GM12878 (cell line): ENCODE results near the gene TMEM263. TPM values are rescaled to one million over a fixed set of nuclear protein-coding genes. Genes with fewer than 3 reads are reported as not detected.

Experiments used
- ASH2L ChIP-seq: fragments of 300-600, 200-600 bp; sonication (generic); IDR thresholded peaks from 2 replicates; pipeline ENCODE4 v1.6.1; 2017; ENCODE audit warnings: low read depth, mild to moderate bottlenecking, borderline replicate concordance
- BCL11A ChIP-seq: IDR thresholded peaks from 2 replicates; pipeline ENCODE4 v1.6.1; 2011; ENCODE audit warnings: low read depth, low read length
- BHLHE40 ChIP-seq, 2 experiments: fragments of 450-650 bp in 1 of 2; IDR thresholded peaks; 2 replicates each; pipeline ENCODE4 v1.6.1; 2011 to 2017; ENCODE audit warnings: low read depth in 2 of 2, borderline replicate concordance in 1 of 2, improper control_type of control experiment in 1 of 2, low read length in 1 of 2, mild to moderate bottlenecking in 1 of 2
- CBFB ChIP-seq: IDR thresholded peaks from 2 replicates; pipeline ENCODE4 v1.6.1; 2016; ENCODE audit warnings: antibody characterized with exemption, low read depth
- E2F4 ChIP-seq: IDR thresholded peaks from 2 replicates; pipeline ENCODE4 v1.6.1; 2012; ENCODE audit warnings: low read depth, low read length, improper control_type of control experiment
- IKZF2 ChIP-seq, 2 experiments: fragments of 450-650 bp; IDR thresholded peaks; 2 replicates each; pipeline ENCODE4 v1.6.1; 2017; ENCODE audit warnings: mild to moderate bottlenecking in 2 of 2, moderate library complexity in 2 of 2
- MEF2A ChIP-seq: IDR thresholded peaks from 2 replicates; pipeline ENCODE4 v1.6.1; 2011; ENCODE audit warnings: low read depth, mild to moderate bottlenecking, low read length, moderate library complexity; ENCODE audit not compliant: insufficient read depth
- MEF2B ChIP-seq: fragments of 450-650 bp; IDR thresholded peaks from 2 replicates; pipeline ENCODE4 v1.6.1; 2018; ENCODE audit warnings: mild to moderate bottlenecking, moderate library complexity; ENCODE audit not compliant: partially characterized antibody, poor library complexity, severe bottlenecking
- MTA2 ChIP-seq: fragments of 450-650 bp; IDR thresholded peaks from 2 replicates; pipeline ENCODE4 v1.6.1; 2016; ENCODE audit warnings: low read depth, mild to moderate bottlenecking, moderate library complexity
- MTA3 ChIP-seq: IDR thresholded peaks from 2 replicates; pipeline ENCODE4 v1.6.1; 2012; ENCODE audit warnings: low read length, inconsistent platforms, borderline replicate concordance
- NBN ChIP-seq: fragments of 450-650 bp; IDR thresholded peaks from 2 replicates; pipeline ENCODE4 v1.6.1; 2016
- NFYA ChIP-seq: IDR thresholded peaks from 2 replicates; pipeline ENCODE4 v1.6.1; 2011; ENCODE audit warnings: low read depth, mild to moderate bottlenecking, low read length, improper control_type of control experiment, borderline replicate concordance
- NKRF ChIP-seq: fragments of 450-650 bp; conservative IDR thresholded peaks from 2 replicates; pipeline ENCODE4 v1.6.1; 2017; ENCODE audit warnings: mild to moderate bottlenecking, moderate library complexity
- NR2F1 ChIP-seq: fragments of 450-650 bp; conservative IDR thresholded peaks from 2 replicates; pipeline ENCODE4 v1.6.1; 2017; ENCODE audit warnings: mild to moderate bottlenecking
- PKNOX1 ChIP-seq: fragments of 450-650 bp; IDR thresholded peaks from 2 replicates; pipeline ENCODE4 v1.6.1; 2016; ENCODE audit warnings: mild to moderate bottlenecking
- PML ChIP-seq: IDR thresholded peaks from 2 replicates; pipeline ENCODE4 v1.6.1; 2012; ENCODE audit warnings: low read length, inconsistent platforms
- POU2F2 ChIP-seq: IDR thresholded peaks from 3 replicates; pipeline ENCODE4 v1.6.1; 2011; ENCODE audit warnings: low read depth, mild to moderate bottlenecking, low read length, borderline replicate concordance
- RB1 ChIP-seq: fragments of 450-650 bp; formaldehyde crosslinking; IDR thresholded peaks from 2 replicates; pipeline ENCODE4 v1.6.1; 2017; ENCODE audit warnings: mild to moderate bottlenecking, borderline replicate concordance
- RCOR1 ChIP-seq: conservative IDR thresholded peaks from 2 replicates; pipeline ENCODE4 v1.6.1; 2012; ENCODE audit warnings: low read depth, low read length, improper control_type of control experiment
- RELB ChIP-seq: fragments of 450-650 bp; IDR thresholded peaks from 2 replicates; pipeline ENCODE4 v1.6.1; 2017; ENCODE audit warnings: low read depth, mild to moderate bottlenecking, moderate library complexity
- SMARCA5 ChIP-seq: fragments of 450-650 bp; IDR thresholded peaks from 2 replicates; pipeline ENCODE4 v1.6.1; 2017; ENCODE audit warnings: mild to moderate bottlenecking
- ZNF592 ChIP-seq: fragments of 450-650 bp; IDR thresholded peaks from 2 replicates; pipeline ENCODE4 v1.6.1; 2017; ENCODE audit warnings: mild to moderate bottlenecking, moderate library complexity
- polyA plus RNA-seq, 11 experiments: library from polyadenylated mRNA; depleted of rRNA in 4 of 11; unstranded in 6 of 11; stranded (reverse) in 5 of 11; fragments of >200 nt; fragmentation: Nextera tagmentation in 4 of 11; fragmentation: Illumina TruSeq in 1 of 11; extraction: Ambion mirVana in 4 of 11; extraction: Trizol in 1 of 11; gene quantifications; 1 replicate in 1 of 11; 2 replicates in 10 of 11; pipeline versions ENCODE4 v1.2.1 to v1.2.3, GENCODE V29; 2011 to 2016; ENCODE audit warnings: inconsistent platforms in 2 of 11, missing spikeins in 2 of 11, low read depth in 1 of 11
- total RNA-seq, 4 experiments: library from RNA; depleted of rRNA in 3 of 4; stranded (reverse); fragments of >200 nt in 3 of 4; fragmentation: Illumina TruSeq in 1 of 4; extraction: Trizol in 1 of 4; gene quantifications; 2 replicates each; pipeline versions ENCODE4 v1.2.1 to v1.2.3, GENCODE V29; 2013 to 2021

TMEM263 gene
- total and polyA plus RNA-seq, 10 of the 15 experiments (the other 5 are each of a cell fraction or from before 2014, with no cell fraction given), result 15.4 to 41.3 (median 27.6) TPM

- TF ChIP-seq E2F4 (no peak), ZNF592 (0 out of 2 replicates have a peak, but pooled peaks have one; percentile 42), NR2F1 (peak; percentile 95), RELB (peak; percentile 87), IKZF2 (IDR thresholded peaks at IDR 0.05) (peak; percentile 95 to 97), MTA2 (peak; percentile 99), BCL11A (peak; percentile 97), POU2F2 (peak; percentile 66; the same call in 1 of the 3 replicates), SMARCA5 (peak; percentile 96), NFYA (no peak), CBFB (peak; percentile 86), PKNOX1 (no peak), RB1 (no peak; the same call in 1 of the 2 replicates), RCOR1 (peak; percentile 90; the same call in 1 of the 2 replicates), MEF2A (peak; percentile 92), ASH2L (no peak), NBN (peak; percentile 80), MTA3 (peak; percentile 79; the same call in 1 of the 2 replicates), BHLHE40 (IDR thresholded peaks at IDR 0.05; ENCODE audit: borderline replicate concordance in 1 of 2, low read depth in 2 of 2, low read length in 1 of 2) (peak; percentile 77), NKRF (peak; percentile 69; the same call in 1 of the 2 replicates), MEF2B (peak; percentile 86), PML (0 out of 2 replicates have a peak, but pooled peaks have one; percentile 28)
Measured at GRCh38 chr12:106910202-106910601, 45.5 kb upstream of the TMEM263 start (continued).
